Measurements from ENCODE around the gene HUS1. TPM values are rescaled to one million over a fixed set of nuclear protein-coding genes. Genes with fewer than 3 reads are reported as not detected.

HUS1 gene
- total and polyA plus RNA-seq, 2 of the 13 experiments (the other 11 are each of a cell fraction or from before 2014, with no cell fraction given) = 14.8 to 16.9 TPM

DNA sequence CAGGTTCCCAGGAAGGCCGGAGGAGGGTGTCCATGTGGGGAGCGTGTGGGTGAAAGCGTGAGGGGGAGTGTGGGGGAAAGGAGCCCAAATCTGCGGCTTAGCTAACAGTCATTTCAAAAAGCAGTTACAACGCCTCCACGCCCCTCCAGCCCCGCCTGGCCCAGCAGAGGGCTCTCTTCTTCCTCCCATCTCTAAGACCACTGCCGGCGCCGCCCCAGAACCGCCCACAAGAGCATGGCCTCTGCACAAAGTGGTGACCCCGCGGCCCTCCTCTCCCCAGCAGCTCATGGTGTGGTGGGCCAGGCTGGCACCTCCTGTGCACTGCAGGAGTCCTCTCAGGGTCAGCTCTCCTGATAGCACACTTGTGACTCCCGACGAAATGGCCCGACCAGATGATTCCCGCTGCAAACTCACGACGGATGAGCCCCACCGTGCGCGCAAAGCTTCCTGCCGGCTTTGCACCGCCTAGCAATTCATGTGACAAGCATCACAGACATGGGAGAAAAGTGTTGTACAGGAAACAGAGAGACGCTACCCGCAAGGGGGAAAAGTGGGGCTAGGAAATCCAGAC is 12.4 kb upstream of the HUS1 start (continued):
- TF ChIP-seq, protein P1, sequence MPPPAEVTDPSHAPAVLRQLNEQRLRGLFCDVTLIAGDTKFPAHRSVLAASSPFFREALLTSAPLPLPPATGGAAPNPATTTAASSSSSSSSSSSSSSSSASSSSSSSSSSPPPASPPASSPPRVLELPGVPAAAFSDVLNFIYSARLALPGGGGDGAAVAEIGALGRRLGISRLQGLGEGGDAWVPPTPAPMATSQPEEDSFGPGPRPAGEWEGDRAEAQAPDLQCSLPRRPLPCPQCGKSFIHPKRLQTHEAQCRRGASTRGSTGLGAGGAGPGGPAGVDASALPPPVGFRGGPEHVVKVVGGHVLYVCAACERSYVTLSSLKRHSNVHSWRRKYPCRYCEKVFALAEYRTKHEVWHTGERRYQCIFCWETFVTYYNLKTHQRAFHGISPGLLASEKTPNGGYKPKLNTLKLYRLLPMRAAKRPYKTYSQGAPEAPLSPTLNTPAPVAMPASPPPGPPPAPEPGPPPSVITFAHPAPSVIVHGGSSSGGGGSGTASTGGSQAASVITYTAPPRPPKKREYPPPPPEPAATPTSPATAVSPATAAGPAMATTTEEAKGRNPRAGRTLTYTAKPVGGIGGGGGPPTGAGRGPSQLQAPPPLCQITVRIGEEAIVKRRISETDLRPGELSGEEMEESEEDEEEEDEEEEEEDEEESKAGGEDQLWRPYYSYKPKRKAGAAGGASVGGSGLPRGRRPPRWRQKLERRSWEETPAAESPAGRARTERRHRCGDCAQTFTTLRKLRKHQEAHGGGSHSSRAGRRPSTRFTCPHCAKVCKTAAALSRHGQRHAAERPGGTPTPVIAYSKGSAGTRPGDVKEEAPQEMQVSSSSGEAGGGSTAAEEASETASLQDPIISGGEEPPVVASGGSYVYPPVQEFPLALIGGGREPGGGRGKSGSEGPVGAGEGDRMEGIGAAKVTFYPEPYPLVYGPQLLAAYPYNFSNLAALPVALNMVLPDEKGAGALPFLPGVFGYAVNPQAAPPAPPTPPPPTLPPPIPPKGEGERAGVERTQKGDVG (CRISPR knock-in tag; IDR thresholded peaks at IDR 0.05; ENCODE audit: borderline replicate concordance) = no peak
- TF ChIP-seq SALL2 (CRISPR knock-in tag; IDR thresholded peaks at IDR 0.05) = no peak
- no peak for TF ChIP-seq ZNF709 (CRISPR knock-in tag; IDR thresholded peaks at IDR 0.05)
- no peak for TF ChIP-seq HOXA5 (CRISPR knock-in tag; IDR thresholded peaks at IDR 0.05)
- TF ChIP-seq IRX3 (CRISPR knock-in tag; IDR thresholded peaks at IDR 0.05; ENCODE audit: borderline replicate concordance, low read depth) = no peak
- TF ChIP-seq, protein P2, sequence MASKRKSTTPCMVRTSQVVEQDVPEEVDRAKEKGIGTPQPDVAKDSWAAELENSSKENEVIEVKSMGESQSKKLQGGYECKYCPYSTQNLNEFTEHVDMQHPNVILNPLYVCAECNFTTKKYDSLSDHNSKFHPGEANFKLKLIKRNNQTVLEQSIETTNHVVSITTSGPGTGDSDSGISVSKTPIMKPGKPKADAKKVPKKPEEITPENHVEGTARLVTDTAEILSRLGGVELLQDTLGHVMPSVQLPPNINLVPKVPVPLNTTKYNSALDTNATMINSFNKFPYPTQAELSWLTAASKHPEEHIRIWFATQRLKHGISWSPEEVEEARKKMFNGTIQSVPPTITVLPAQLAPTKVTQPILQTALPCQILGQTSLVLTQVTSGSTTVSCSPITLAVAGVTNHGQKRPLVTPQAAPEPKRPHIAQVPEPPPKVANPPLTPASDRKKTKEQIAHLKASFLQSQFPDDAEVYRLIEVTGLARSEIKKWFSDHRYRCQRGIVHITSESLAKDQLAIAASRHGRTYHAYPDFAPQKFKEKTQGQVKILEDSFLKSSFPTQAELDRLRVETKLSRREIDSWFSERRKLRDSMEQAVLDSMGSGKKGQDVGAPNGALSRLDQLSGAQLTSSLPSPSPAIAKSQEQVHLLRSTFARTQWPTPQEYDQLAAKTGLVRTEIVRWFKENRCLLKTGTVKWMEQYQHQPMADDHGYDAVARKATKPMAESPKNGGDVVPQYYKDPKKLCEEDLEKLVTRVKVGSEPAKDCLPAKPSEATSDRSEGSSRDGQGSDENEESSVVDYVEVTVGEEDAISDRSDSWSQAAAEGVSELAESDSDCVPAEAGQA (IDR thresholded peaks at IDR 0.05; ENCODE audit: low read depth) = no peak
- TF ChIP-seq, protein P2 (CRISPR knock-in tag; IDR thresholded peaks at IDR 0.05; ENCODE audit: borderline replicate concordance) = no peak
- TF ChIP-seq ZNF263 (CRISPR knock-in tag; IDR thresholded peaks at IDR 0.05) = no peak
- TF ChIP-seq, protein P3, sequence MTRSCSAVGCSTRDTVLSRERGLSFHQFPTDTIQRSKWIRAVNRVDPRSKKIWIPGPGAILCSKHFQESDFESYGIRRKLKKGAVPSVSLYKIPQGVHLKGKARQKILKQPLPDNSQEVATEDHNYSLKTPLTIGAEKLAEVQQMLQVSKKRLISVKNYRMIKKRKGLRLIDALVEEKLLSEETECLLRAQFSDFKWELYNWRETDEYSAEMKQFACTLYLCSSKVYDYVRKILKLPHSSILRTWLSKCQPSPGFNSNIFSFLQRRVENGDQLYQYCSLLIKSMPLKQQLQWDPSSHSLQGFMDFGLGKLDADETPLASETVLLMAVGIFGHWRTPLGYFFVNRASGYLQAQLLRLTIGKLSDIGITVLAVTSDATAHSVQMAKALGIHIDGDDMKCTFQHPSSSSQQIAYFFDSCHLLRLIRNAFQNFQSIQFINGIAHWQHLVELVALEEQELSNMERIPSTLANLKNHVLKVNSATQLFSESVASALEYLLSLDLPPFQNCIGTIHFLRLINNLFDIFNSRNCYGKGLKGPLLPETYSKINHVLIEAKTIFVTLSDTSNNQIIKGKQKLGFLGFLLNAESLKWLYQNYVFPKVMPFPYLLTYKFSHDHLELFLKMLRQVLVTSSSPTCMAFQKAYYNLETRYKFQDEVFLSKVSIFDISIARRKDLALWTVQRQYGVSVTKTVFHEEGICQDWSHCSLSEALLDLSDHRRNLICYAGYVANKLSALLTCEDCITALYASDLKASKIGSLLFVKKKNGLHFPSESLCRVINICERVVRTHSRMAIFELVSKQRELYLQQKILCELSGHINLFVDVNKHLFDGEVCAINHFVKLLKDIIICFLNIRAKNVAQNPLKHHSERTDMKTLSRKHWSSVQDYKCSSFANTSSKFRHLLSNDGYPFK (CRISPR knock-in tag; IDR thresholded peaks at IDR 0.05; ENCODE audit: borderline replicate concordance) = no peak
- TF ChIP-seq PHB2 (IDR thresholded peaks at IDR 0.05; ENCODE audit: partially characterized antibody) = no peak
- TF ChIP-seq ZBTB20 (CRISPR knock-in tag; IDR thresholded peaks at IDR 0.05; ENCODE audit: borderline replicate concordance, low read depth) = no peak
- TF ChIP-seq ZSCAN9 (CRISPR knock-in tag; IDR thresholded peaks at IDR 0.05; ENCODE audit: borderline replicate concordance) = no peak
- no peak for TF ChIP-seq ZNF451 (CRISPR knock-in tag; IDR thresholded peaks at IDR 0.05)
- no peak for TF ChIP-seq MEIS2 (CRISPR knock-in tag; IDR thresholded peaks at IDR 0.05)
- no peak for TF ChIP-seq HHEX (CRISPR knock-in tag; IDR thresholded peaks at IDR 0.05)
- TF ChIP-seq ATF1 (CRISPR knock-in tag; IDR thresholded peaks at IDR 0.05) = no peak
- TF ChIP-seq NBN (conservative IDR thresholded peaks at IDR 0.05) = no peak
- no peak for TF ChIP-seq NR3C1 (CRISPR knock-in tag; IDR thresholded peaks at IDR 0.05)
- no peak for TF ChIP-seq AHR (CRISPR knock-in tag; IDR thresholded peaks at IDR 0.05)
- TF ChIP-seq NR2F6 (IDR thresholded peaks at IDR 0.05) = peak; percentile 55; the same call in 1 of the 2 replicates
- peak; percentile 76; the same call in 1 of the 2 replicates for TF ChIP-seq NR2F6 (CRISPR knock-in tag; IDR thresholded peaks at IDR 0.05)
